ENCODE data around the gene SCGB1C1.
"Not testable (repeated sequence)": the region's sequence is repeated elsewhere in the genome, so short reads cannot be mapped to it uniquely, and the experiment has no call there.

DNA sequence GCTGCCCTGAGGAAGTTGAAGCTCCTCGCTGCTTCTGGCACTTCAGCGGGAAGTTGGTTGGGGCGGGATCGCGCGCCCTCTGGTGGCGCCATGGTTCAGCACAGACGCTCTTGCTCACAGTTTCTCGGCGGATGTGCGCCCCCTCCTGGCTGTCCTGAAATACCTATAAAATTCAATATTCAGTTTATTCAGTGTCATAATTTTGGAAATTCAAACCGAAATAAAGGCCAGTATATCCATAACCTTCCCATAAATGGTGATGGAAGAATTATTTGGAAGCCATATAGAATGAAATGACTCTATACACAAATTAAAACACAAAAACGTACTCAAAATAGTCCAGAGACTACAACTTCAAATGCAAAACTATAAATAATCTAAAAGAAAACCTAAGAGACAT lies 12.6 kb upstream of the SCGB1C1 start:
- TF ChIP-seq EGR1 (IDR thresholded peaks at IDR 0.05; ENCODE audit: low read depth in 2 of 2); CTCF (IDR thresholded peaks at IDR 0.05; ENCODE audit: low read depth, low read length, missing input control); GABPA (IDR thresholded peaks at IDR 0.05 in 1 of 2, conservative IDR thresholded peaks at IDR 0.05 in 1 of 2); JUND (IDR thresholded peaks at IDR 0.05); MAX (IDR thresholded peaks at IDR 0.05); SP1 (IDR thresholded peaks at IDR 0.05); RXRA (IDR thresholded peaks at IDR 0.05); ZBTB33 (IDR thresholded peaks at IDR 0.05); TAF1 (conservative IDR thresholded peaks at IDR 0.05); RAD21 (IDR thresholded peaks at IDR 0.05): not testable (repeated sequence)
- TF ChIP-seq, protein P1, sequence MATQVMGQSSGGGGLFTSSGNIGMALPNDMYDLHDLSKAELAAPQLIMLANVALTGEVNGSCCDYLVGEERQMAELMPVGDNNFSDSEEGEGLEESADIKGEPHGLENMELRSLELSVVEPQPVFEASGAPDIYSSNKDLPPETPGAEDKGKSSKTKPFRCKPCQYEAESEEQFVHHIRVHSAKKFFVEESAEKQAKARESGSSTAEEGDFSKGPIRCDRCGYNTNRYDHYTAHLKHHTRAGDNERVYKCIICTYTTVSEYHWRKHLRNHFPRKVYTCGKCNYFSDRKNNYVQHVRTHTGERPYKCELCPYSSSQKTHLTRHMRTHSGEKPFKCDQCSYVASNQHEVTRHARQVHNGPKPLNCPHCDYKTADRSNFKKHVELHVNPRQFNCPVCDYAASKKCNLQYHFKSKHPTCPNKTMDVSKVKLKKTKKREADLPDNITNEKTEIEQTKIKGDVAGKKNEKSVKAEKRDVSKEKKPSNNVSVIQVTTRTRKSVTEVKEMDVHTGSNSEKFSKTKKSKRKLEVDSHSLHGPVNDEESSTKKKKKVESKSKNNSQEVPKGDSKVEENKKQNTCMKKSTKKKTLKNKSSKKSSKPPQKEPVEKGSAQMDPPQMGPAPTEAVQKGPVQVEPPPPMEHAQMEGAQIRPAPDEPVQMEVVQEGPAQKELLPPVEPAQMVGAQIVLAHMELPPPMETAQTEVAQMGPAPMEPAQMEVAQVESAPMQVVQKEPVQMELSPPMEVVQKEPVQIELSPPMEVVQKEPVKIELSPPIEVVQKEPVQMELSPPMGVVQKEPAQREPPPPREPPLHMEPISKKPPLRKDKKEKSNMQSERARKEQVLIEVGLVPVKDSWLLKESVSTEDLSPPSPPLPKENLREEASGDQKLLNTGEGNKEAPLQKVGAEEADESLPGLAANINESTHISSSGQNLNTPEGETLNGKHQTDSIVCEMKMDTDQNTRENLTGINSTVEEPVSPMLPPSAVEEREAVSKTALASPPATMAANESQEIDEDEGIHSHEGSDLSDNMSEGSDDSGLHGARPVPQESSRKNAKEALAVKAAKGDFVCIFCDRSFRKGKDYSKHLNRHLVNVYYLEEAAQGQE (IDR thresholded peaks at IDR 0.05): not testable (repeated sequence)
